ENCODE data around the gene NETO2.

The NETO2 gene

GRCh38 chr16:47051031-47051430, 92.7 kb downstream of the NETO2 start:
- in situ Hi-C loops (cut with MboI; ENCODE audit: low sequenced_read_pairs), result no loop called here

GRCh38 chr16:47049901-47050583, 93.7 kb downstream of the NETO2 start:
- in situ Hi-C loops (cut with MboI; ENCODE audit: low sequenced_read_pairs), result no loop called here

- in situ Hi-C loops (cut with MboI; ENCODE audit: low sequenced_read_pairs), result no loop called here
Measured at GRCh38 chr16:47047524-47048203, 96.1 kb downstream of the NETO2 start.

- in situ Hi-C loops (cut with MboI; ENCODE audit: low sequenced_read_pairs), result no loop called here
Measured at GRCh38 chr16:47046726-47047523, 96.8 kb downstream of the NETO2 start.

GRCh38 chr16:47045459-47045858, 98.3 kb downstream of the NETO2 start:
- in situ Hi-C loops (cut with MboI; ENCODE audit: low sequenced_read_pairs), result no loop called here

- in situ Hi-C loops (cut with MboI; ENCODE audit: low sequenced_read_pairs), result no loop called here
Measured at GRCh38 chr16:47045023-47045422, 98.7 kb downstream of the NETO2 start.

GRCh38 chr16:47043970-47044684, 99.6 kb downstream of the NETO2 start:
- in situ Hi-C loops (cut with MboI; ENCODE audit: low sequenced_read_pairs), result no loop called here

GRCh38 chr16:47043200-47043599, 100.5 kb downstream of the NETO2 start:
- in situ Hi-C loops (cut with MboI; ENCODE audit: low sequenced_read_pairs), result no loop called here

- in situ Hi-C loops (cut with MboI; ENCODE audit: low sequenced_read_pairs), result no loop called here
Measured at GRCh38 chr16:47037746-47038458, 105.8 kb downstream of the NETO2 start.

- in situ Hi-C loops (cut with MboI; ENCODE audit: low sequenced_read_pairs), result no loop called here
Measured at GRCh38 chr16:47037396-47037745, 106.4 kb downstream of the NETO2 start.

GRCh38 chr16:47036201-47036600, 107.5 kb downstream of the NETO2 start:
- in situ Hi-C loops (cut with MboI; ENCODE audit: low sequenced_read_pairs), result no loop called here

GRCh38 chr16:47035436-47035835, 108.3 kb downstream of the NETO2 start:
- in situ Hi-C loops (cut with MboI; ENCODE audit: low sequenced_read_pairs), result no loop called here

GRCh38 chr16:47034455-47034854, 109.3 kb downstream of the NETO2 start:
- in situ Hi-C loops (cut with MboI; ENCODE audit: low sequenced_read_pairs), result no loop called here

- in situ Hi-C loops (cut with MboI; ENCODE audit: low sequenced_read_pairs), result no loop called here
Measured at GRCh38 chr16:47033176-47033575, 110.6 kb downstream of the NETO2 start.

- in situ Hi-C loops (cut with MboI; ENCODE audit: low sequenced_read_pairs), result no loop called here
Measured at GRCh38 chr16:47029724-47030123, 114.0 kb downstream of the NETO2 start.

GRCh38 chr16:47028767-47029377, 114.9 kb downstream of the NETO2 start:
- in situ Hi-C loops (cut with MboI; ENCODE audit: low sequenced_read_pairs), result no loop called here
